ENCODE measurements around the gene PCP2.

The PCP2 gene

GRCh38 chr19:7672522-7672921 lies 39.0 kb upstream of the PCP2 start:
- no peaks in the 10 kb centered on the region for H3K4me1 ChIP-seq
- no peak overlapping the region for H3K4me3 ChIP-seq (ENCODE audit: low read depth, low read length)
- peaks cover 56% of the 10 kb centered on the region for H3K27me3 ChIP-seq
- DNase-seq: no peak
- TF ChIP-seq, protein P1, sequence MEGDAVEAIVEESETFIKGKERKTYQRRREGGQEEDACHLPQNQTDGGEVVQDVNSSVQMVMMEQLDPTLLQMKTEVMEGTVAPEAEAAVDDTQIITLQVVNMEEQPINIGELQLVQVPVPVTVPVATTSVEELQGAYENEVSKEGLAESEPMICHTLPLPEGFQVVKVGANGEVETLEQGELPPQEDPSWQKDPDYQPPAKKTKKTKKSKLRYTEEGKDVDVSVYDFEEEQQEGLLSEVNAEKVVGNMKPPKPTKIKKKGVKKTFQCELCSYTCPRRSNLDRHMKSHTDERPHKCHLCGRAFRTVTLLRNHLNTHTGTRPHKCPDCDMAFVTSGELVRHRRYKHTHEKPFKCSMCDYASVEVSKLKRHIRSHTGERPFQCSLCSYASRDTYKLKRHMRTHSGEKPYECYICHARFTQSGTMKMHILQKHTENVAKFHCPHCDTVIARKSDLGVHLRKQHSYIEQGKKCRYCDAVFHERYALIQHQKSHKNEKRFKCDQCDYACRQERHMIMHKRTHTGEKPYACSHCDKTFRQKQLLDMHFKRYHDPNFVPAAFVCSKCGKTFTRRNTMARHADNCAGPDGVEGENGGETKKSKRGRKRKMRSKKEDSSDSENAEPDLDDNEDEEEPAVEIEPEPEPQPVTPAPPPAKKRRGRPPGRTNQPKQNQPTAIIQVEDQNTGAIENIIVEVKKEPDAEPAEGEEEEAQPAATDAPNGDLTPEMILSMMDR (IDR thresholded peaks at IDR 0.05; ENCODE audit: low read depth, low read length): no peak
- H3K36me3 ChIP-seq: no peaks in the 10 kb centered on the region
- H3K9me3 ChIP-seq: no peaks in the 10 kb centered on the region

- Histone ChIP-seq H3K4me1 (no peaks in the 10 kb centered on the region), H3K36me3 (no peaks in the 10 kb centered on the region), H3K4me3 (ENCODE audit: low read depth, low read length) (no peak overlapping the region), H3K9me3 (no peaks in the 10 kb centered on the region), H3K27me3 (peaks cover 56% of the 10 kb centered on the region)
- TF ChIP-seq, protein P1 (IDR thresholded peaks at IDR 0.05; ENCODE audit: low read depth, low read length): no peak
- no peak for DNase-seq
Observed at GRCh38 chr19:7670790-7671189, 37.3 kb upstream of the PCP2 start.

DNA sequence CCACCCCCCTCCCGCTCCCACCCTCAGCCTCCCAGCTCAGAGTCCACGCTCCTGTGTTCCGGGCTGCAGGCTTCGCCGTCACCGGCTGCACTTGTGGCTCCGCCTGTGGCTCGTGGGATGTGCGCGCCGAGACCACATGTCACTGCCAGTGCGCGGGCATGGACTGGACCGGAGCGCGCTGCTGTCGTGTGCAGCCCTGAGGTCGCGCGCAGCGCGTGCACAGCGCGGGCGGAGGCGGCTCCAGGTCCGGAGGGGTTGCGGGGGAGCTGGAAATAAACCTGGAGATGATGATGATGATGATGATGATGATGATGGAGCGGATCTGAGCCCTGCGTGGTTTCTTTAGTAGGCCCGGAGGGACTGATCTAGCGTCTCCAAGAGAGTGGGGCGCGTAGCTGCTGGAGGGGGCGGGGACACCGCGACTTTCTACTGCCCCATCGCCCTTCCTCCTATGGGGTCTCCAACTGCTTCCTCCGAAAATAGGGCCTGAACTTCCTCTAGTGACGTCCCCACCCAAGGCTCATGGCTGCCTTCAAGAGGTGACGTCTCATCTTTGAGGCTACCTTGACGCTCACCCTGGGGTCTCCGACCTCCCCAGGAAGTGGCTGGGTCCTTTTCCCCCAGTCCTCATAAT lies 36.7 kb upstream of the PCP2 start:
- Histone ChIP-seq H3K9me3 (no peaks in the 10 kb centered on the region), H3K27me3 (peaks cover 59% of the 10 kb centered on the region), H3K36me3 (no peaks in the 10 kb centered on the region), H3K4me1 (no peaks in the 10 kb centered on the region), H3K4me3 (ENCODE audit: low read depth, low read length) (no peak overlapping the region)
- DNase-seq: no peak
- TF ChIP-seq, protein P1 (IDR thresholded peaks at IDR 0.05; ENCODE audit: low read depth, low read length): no peak

- no peaks in the 10 kb centered on the region for H3K9me3 ChIP-seq
- H3K36me3 ChIP-seq: no peaks in the 10 kb centered on the region
- no peaks in the 10 kb centered on the region for H3K4me1 ChIP-seq
- peaks cover 66% of the 10 kb centered on the region for H3K27me3 ChIP-seq
- no peak for DNase-seq
- no peak overlapping the region for H3K4me3 ChIP-seq (ENCODE audit: low read depth, low read length)
- TF ChIP-seq, protein P1 (IDR thresholded peaks at IDR 0.05; ENCODE audit: low read depth, low read length): no peak
Observed at GRCh38 chr19:7669641-7670040, 36.1 kb upstream of the PCP2 start.

DNA sequence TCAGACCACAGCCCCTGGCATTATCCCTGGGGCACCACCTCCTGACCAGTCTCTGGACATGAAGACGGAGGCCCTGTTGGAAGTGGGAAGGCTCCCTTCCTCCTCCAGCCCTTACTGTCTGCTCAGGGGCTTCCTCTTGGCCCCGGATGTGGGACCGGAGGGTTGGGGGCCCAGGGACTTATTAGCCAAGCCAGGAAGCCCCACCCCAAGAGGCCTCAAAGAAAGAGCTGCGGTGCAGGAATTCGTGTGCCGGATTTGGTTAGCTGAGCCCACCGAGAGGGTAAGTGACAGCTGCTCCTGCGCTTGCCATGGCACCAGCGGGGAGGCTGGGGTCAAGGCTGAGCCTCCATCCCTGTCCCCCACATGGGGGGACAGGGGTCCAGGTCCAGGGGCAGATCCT lies 35.3 kb upstream of the PCP2 start, which contains the start of gene RETN:
RETN (plus strand) TSS at position 208 of the 400 bp plus-strand sequence. CDS start 278 bp downstream, outside the sequence.
- H3K27me3 ChIP-seq: peaks cover 70% of the 10 kb centered on the region
- no peaks in the 10 kb centered on the region for H3K36me3 ChIP-seq
- TF ChIP-seq, protein P1 (IDR thresholded peaks at IDR 0.05; ENCODE audit: low read depth, low read length): no peak
- H3K4me1 ChIP-seq: no peaks in the 10 kb centered on the region
- no peaks in the 10 kb centered on the region for H3K9me3 ChIP-seq
- H3K4me3 ChIP-seq (ENCODE audit: low read depth, low read length): no peak within 1 kb of the TSS
- no peak for DNase-seq

DNA sequence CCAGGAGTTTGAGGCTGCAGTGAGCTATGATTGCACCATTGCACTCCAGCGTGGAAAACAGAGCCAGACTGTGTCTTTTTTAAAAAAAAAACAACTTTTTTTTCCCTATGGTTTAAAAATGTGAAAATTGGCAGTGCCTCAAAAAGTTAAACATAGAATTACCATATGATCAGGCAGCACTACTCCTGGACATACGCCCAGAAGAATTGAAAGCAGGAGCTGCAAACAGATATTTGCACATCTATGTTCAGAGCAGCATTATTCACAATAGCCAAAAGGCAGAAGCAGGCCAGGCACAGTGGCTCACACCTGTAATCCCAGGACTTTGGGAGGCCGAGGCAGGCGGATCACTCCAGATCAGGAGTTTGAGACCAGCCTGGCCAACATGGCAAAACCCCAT lies 31.6 kb upstream of the PCP2 start:
- Histone ChIP-seq H3K36me3 (no peaks in the 10 kb centered on the region), H3K4me3 (ENCODE audit: low read depth, low read length) (no peak overlapping the region), H3K4me1 (no peaks in the 10 kb centered on the region), H3K9me3 (no peaks in the 10 kb centered on the region), H3K27me3 (peaks cover 52% of the 10 kb centered on the region)
- TF ChIP-seq, protein P1 (IDR thresholded peaks at IDR 0.05; ENCODE audit: low read depth, low read length): no peak
- no peak for DNase-seq

All from BE2C (cell line).